ENCODE data around the gene PTPN22. TPM values are rescaled to one million over a fixed set of nuclear protein-coding genes. Genes with fewer than 3 reads are reported as not detected.

Gene PTPN22
- total and polyA plus RNA-seq, 2 donors: 35.2 to 51.1 TPM

GRCh38 chr1:113904674-113905434, 33.3 kb upstream of the PTPN22 start, which contains the start of the genes AP4B1 and DCLRE1B:
TSS of gene AP4B1 (minus strand) at chr1:113904799. CDS start at chr1:113904717, 82 bp downstream.
TSS of gene DCLRE1B (plus strand) at chr1:113905326. CDS start at chr1:113905587, 261 bp downstream.
- H3K4me3 ChIP-seq (ENCODE audit: low read length in 2 of 2): peak within 1 kb of the TSS; percentile 83 to 88
- peaks cover 18% of the 10 kb centered on the region in 2 donors for H3K4me1 ChIP-seq (ENCODE audit: control insufficient read depth in 2 of 2, insufficient read depth in 2 of 2, low read length in 2 of 2)
- H3K27ac ChIP-seq (ENCODE audit: low read depth in 1 of 2, low read length in 1 of 2): peak within 1 kb of the TSS; percentile 91 to 93
- WGBS: under 1% methylated on average over 67 of the region's 67 CpGs
- no peaks in the 10 kb centered on the region for H3K27me3 ChIP-seq (ENCODE audit: control insufficient read depth in 2 of 2, insufficient read depth in 1 of 2, low read length in 1 of 2)
- DNase-seq (ENCODE audit: low read depth in 6 of 9, low spot score in 9 of 9): peak; percentile 96 to 99 (median 97)
- H3K9me3 ChIP-seq (ENCODE audit: control insufficient read depth in 2 of 2, insufficient read depth in 1 of 2, low read length in 1 of 2): no peaks in the 10 kb centered on the region
- peaks cover 26 to 41% of the 10 kb centered on the region in 2 donors for H3K36me3 ChIP-seq (ENCODE audit: control insufficient read depth in 2 of 2, insufficient read depth in 2 of 2, low read length in 1 of 2)

GRCh38 chr1:113904293-113904673, 32.8 kb upstream of the PTPN22 start:
- Histone ChIP-seq H3K27ac (ENCODE audit: low read depth in 1 of 2, low read length in 1 of 2) (peak overlapping the region; percentile 91 to 93), H3K4me1 (ENCODE audit: control insufficient read depth in 2 of 2, insufficient read depth in 2 of 2, low read length in 2 of 2) (peaks cover 18% of the 10 kb centered on the region in 2 donors), H3K36me3 (ENCODE audit: control insufficient read depth in 2 of 2, insufficient read depth in 2 of 2, low read length in 1 of 2) (peaks cover 31 to 42% of the 10 kb centered on the region in 2 donors), H3K27me3 (ENCODE audit: control insufficient read depth in 2 of 2, insufficient read depth in 1 of 2, low read length in 1 of 2) (no peaks in the 10 kb centered on the region), H3K9me3 (ENCODE audit: control insufficient read depth in 2 of 2, insufficient read depth in 1 of 2, low read length in 1 of 2) (no peaks in the 10 kb centered on the region), H3K4me3 (ENCODE audit: low read length in 2 of 2) (peak overlapping the region; percentile 83 to 88)
- WGBS: under 1% methylated on average over 11 of the region's 11 CpGs
- no peak for DNase-seq (ENCODE audit: low read depth in 6 of 9, low spot score in 9 of 9)

- peak in 3 of 9 donors; percentile 12 to 51 (median 24) for DNase-seq (ENCODE audit: low read depth in 6 of 9, low spot score in 9 of 9)
- Histone ChIP-seq H3K4me3 (ENCODE audit: low read length in 2 of 2) (peak overlapping the region; percentile 83 to 88), H3K36me3 (ENCODE audit: control insufficient read depth in 2 of 2, insufficient read depth in 2 of 2, low read length in 1 of 2) (peaks cover 35 to 43% of the 10 kb centered on the region in 2 donors), H3K27me3 (ENCODE audit: control insufficient read depth in 2 of 2, insufficient read depth in 1 of 2, low read length in 1 of 2) (no peaks in the 10 kb centered on the region), H3K27ac (ENCODE audit: low read depth in 1 of 2, low read length in 1 of 2) (peak overlapping the region; percentile 91 to 93), H3K4me1 (ENCODE audit: control insufficient read depth in 2 of 2, insufficient read depth in 2 of 2, low read length in 2 of 2) (peaks cover 18% of the 10 kb centered on the region in 2 donors), H3K9me3 (ENCODE audit: control insufficient read depth in 2 of 2, insufficient read depth in 1 of 2, low read length in 1 of 2) (no peaks in the 10 kb centered on the region)
- WGBS: 21% methylated on average over 7 of the region's 7 CpGs
Measured at GRCh38 chr1:113903501-113904292, 32.2 kb upstream of the PTPN22 start.

GRCh38 chr1:113901191-113901590, 29.7 kb upstream of the PTPN22 start:
- H3K36me3 ChIP-seq (ENCODE audit: control insufficient read depth in 2 of 2, insufficient read depth in 2 of 2, low read length in 1 of 2): peaks cover 40 to 54% of the 10 kb centered on the region in 2 donors
- no peak overlapping the region for H3K27ac ChIP-seq (ENCODE audit: low read depth in 1 of 2, low read length in 1 of 2)
- H3K4me3 ChIP-seq (ENCODE audit: low read length in 2 of 2): no peak overlapping the region
- DNase-seq (ENCODE audit: low read depth in 6 of 9, low spot score in 9 of 9): no peak
- H3K27me3 ChIP-seq (ENCODE audit: control insufficient read depth in 2 of 2, insufficient read depth in 1 of 2, low read length in 1 of 2): no peaks in the 10 kb centered on the region
- H3K9me3 ChIP-seq (ENCODE audit: control insufficient read depth in 2 of 2, insufficient read depth in 1 of 2, low read length in 1 of 2): no peaks in the 10 kb centered on the region
- WGBS: 96% methylated on average over 3 of the region's 3 CpGs
- H3K4me1 ChIP-seq (ENCODE audit: control insufficient read depth in 2 of 2, insufficient read depth in 2 of 2, low read length in 2 of 2): peaks cover 12 to 17% of the 10 kb centered on the region in 2 donors

GRCh38 chr1:113899111-113899510, 27.6 kb upstream of the PTPN22 start:
- no peak overlapping the region for H3K27ac ChIP-seq (ENCODE audit: low read depth in 1 of 2, low read length in 1 of 2)
- no peaks in the 10 kb centered on the region for H3K27me3 ChIP-seq (ENCODE audit: control insufficient read depth in 2 of 2, insufficient read depth in 1 of 2, low read length in 1 of 2)
- H3K4me3 ChIP-seq (ENCODE audit: low read length in 2 of 2): no peak overlapping the region
- H3K4me1 ChIP-seq (ENCODE audit: control insufficient read depth in 2 of 2, insufficient read depth in 2 of 2, low read length in 2 of 2): peaks cover 8 to 12% of the 10 kb centered on the region in 2 donors
- no peaks in the 10 kb centered on the region for H3K9me3 ChIP-seq (ENCODE audit: control insufficient read depth in 2 of 2, insufficient read depth in 1 of 2, low read length in 1 of 2)
- H3K36me3 ChIP-seq (ENCODE audit: control insufficient read depth in 2 of 2, insufficient read depth in 2 of 2, low read length in 1 of 2): peaks cover 51 to 75% of the 10 kb centered on the region in 2 donors
- no peak for DNase-seq (ENCODE audit: low read depth in 6 of 9, low spot score in 9 of 9)

GRCh38 chr1:113898241-113898814, 26.8 kb upstream of the PTPN22 start:
- Histone ChIP-seq H3K4me1 (ENCODE audit: control insufficient read depth in 2 of 2, insufficient read depth in 2 of 2, low read length in 2 of 2) (peaks cover under 1 to 4% of the 10 kb centered on the region in 2 donors), H3K9me3 (ENCODE audit: control insufficient read depth in 2 of 2, insufficient read depth in 1 of 2, low read length in 1 of 2) (no peaks in the 10 kb centered on the region), H3K27ac (ENCODE audit: low read depth in 1 of 2, low read length in 1 of 2) (no peak overlapping the region), H3K27me3 (ENCODE audit: control insufficient read depth in 2 of 2, insufficient read depth in 1 of 2, low read length in 1 of 2) (no peaks in the 10 kb centered on the region), H3K36me3 (ENCODE audit: control insufficient read depth in 2 of 2, insufficient read depth in 2 of 2, low read length in 1 of 2) (peaks cover 51 to 78% of the 10 kb centered on the region in 2 donors), H3K4me3 (ENCODE audit: low read length in 2 of 2) (no peak overlapping the region)
- no peak for DNase-seq (ENCODE audit: low read depth in 6 of 9, low spot score in 9 of 9)
- WGBS: 97% methylated on average over 1 of the region's 1 CpG

- 98% methylated on average over 8 of the region's 8 CpGs for WGBS
- H3K27ac ChIP-seq (ENCODE audit: low read depth in 1 of 2, low read length in 1 of 2): no peak overlapping the region
- DNase-seq (ENCODE audit: low read depth in 6 of 9, low spot score in 9 of 9): no peak
- no peaks in the 10 kb centered on the region for H3K27me3 ChIP-seq (ENCODE audit: control insufficient read depth in 2 of 2, insufficient read depth in 1 of 2, low read length in 1 of 2)
- no peak overlapping the region for H3K4me3 ChIP-seq (ENCODE audit: low read length in 2 of 2)
- peaks cover 42 to 66% of the 10 kb centered on the region in 2 donors for H3K36me3 ChIP-seq (ENCODE audit: control insufficient read depth in 2 of 2, insufficient read depth in 2 of 2, low read length in 1 of 2)
- H3K4me1 ChIP-seq (ENCODE audit: control insufficient read depth in 2 of 2, insufficient read depth in 2 of 2, low read length in 2 of 2): no peaks in the 10 kb centered on the region
- H3K9me3 ChIP-seq (ENCODE audit: control insufficient read depth in 2 of 2, insufficient read depth in 1 of 2, low read length in 1 of 2): no peaks in the 10 kb centered on the region
Measured at GRCh38 chr1:113895961-113896360, 24.4 kb upstream of the PTPN22 start.

GRCh38 chr1:113895098-113895497, 23.6 kb upstream of the PTPN22 start:
- H3K27ac ChIP-seq (ENCODE audit: low read depth in 1 of 2, low read length in 1 of 2): no peak overlapping the region
- no peak overlapping the region for H3K4me3 ChIP-seq (ENCODE audit: low read length in 2 of 2)
- H3K36me3 ChIP-seq (ENCODE audit: control insufficient read depth in 2 of 2, insufficient read depth in 2 of 2, low read length in 1 of 2): peaks cover 39 to 59% of the 10 kb centered on the region in 2 donors
- no peaks in the 10 kb centered on the region for H3K9me3 ChIP-seq (ENCODE audit: control insufficient read depth in 2 of 2, insufficient read depth in 1 of 2, low read length in 1 of 2)
- no peaks in the 10 kb centered on the region for H3K4me1 ChIP-seq (ENCODE audit: control insufficient read depth in 2 of 2, insufficient read depth in 2 of 2, low read length in 2 of 2)
- no peaks in the 10 kb centered on the region for H3K27me3 ChIP-seq (ENCODE audit: control insufficient read depth in 2 of 2, insufficient read depth in 1 of 2, low read length in 1 of 2)
- DNase-seq (ENCODE audit: low read depth in 6 of 9, low spot score in 9 of 9): no peak
- WGBS: 97% methylated on average over 6 of the region's 6 CpGs
